Right forelimb (tissue), 1 donor: ENCODE data around the gene SYNM.

Experiments used
- DNase-seq: peaks from one replicate; pipeline ENCODE4 v3.0.0-alpha.2; 2018

SYNM gene

GRCh38 chr15:99086327-99086667 is 18.6 kb upstream of the SYNM start:
- DNase-seq, result no peak

DNA sequence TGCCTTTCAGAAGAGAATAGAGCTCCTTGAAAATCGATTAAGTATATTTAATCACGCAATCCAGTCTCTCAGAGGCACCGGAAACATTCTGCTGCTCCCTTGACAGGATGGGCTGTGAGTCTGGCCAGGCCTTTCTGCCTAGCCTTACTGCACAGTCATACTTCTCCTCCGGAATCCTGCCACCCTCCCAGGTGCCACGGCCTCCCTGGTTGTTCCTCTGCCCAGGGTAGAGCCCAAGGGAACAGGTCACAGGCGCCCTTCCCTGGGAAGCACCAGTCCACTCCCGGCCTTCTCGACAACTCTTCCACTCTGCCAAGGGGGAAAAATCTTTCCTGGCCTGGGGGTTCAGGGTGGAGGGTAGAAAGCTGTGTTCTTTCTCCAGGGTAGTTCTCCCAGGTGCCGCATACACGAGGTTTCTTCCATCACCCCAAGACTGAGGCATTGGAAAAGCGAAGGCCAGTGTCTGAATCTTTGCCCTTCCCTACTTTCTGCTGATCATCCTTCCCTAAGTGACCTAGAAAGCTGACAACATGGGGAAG is 17.4 kb upstream of the SYNM start:
- DNase-seq, result no peak

GRCh38 chr15:99090011-99090699 is 14.7 kb upstream of the SYNM start:
- DNase-seq, result no peak

GRCh38 chr15:99090938-99091337 is 13.9 kb upstream of the SYNM start:
- DNase-seq, result no peak

DNA sequence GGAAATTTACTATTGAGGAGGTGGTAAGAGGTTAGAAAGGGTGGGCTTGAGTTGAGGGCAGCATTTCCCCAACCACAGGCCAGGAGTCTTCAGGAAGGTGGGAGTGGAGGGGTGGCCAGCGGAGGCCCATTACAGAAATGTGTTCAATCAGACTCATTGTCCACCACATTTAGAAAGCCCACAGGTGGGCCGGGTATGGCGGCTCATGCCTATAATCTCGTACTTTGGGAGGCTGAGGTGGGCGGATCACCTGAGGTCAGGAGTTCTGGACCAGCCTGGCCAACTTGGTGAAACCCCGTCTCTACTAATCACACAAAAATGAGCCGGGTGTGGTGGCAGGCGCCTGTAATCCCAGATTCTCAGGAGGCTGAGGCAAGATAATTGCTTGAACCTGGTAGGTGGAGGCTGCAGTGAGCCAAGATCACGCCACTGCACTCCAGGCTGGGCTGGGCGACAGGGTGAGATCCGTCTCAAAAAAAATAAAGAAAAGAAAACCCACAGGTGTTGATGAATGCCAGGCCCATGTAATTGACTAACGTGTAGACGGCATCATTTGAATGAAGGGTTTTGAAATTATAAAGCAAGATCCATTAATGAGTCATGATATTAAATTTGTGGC is 12.2 kb upstream of the SYNM start:
- DNase-seq, result no peak

- no peak for DNase-seq
Measured at GRCh38 chr15:99095626-99096025, 9.3 kb upstream of the SYNM start.

GRCh38 chr15:99096173-99096893 is 8.5 kb upstream of the SYNM start:
- no peak for DNase-seq

GRCh38 chr15:99096894-99097426 is 7.9 kb upstream of the SYNM start:
- DNase-seq, result no peak

DNA sequence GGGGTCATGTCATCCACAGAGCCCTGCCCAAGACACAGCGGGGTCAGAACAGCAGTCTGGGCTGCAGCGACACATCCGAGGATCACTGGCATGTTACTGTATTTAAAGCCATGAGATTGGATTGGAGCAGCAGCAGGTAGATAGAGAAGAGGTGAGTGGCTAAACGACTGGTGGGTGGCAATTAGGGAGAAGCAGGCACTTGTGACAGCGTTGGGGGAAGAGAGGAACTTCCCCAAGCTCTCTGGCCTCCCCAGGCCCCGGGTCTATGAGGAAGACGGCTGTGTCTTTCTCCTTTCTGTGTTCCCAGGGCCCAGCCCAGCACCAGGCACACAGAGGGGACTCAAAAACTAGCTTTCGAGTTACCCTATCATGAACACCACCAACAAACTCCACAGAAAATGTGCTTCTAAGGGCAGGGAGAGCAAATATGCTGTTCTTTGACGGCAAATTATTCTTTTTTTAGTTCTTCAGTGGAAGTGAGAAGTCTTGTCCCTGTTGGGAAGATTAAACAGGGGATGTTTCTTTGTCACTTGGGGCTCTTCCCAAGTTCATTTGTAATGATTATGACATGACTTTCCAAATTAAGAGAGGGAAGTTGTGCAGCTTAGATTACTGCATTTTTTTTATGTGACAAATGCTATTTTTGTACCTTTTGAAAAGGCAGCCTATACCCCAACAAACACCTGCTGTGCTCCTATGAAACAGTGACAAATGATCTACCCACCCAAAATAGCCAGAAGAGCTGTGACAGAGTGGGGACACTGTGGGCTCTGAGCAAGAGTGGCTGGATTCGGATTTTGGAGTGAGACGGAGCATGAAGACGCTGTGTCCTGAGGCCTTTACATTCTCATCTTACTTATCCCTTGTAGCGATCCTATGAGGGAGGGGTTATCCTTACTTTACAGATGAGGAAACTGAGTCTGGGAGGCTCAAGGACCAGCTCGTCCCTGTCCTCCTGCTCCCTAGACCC is 7.2 kb upstream of the SYNM start:
- no peak for DNase-seq

DNA sequence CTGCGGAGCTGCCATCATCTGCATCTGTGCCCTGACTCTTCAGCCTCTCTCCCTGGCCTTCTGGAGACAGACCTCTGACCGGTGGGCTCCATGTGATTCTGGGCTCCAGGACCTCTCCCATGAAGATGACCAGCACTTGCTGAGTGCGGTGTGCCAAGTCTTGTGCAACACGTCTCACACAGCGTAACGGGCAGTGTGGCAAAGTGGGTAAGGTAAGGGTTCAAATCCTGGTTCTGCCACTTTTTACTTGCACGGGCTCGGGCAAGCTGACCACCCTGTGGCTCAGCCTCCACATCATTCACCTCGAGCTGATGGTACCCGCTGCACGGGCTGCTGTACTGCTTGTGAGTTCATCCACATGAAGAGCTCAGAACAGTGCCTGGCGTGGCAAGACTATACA is 6.5 kb upstream of the SYNM start:
- no peak for DNase-seq

GRCh38 chr15:99098991-99099390 is 5.9 kb upstream of the SYNM start:
- no peak for DNase-seq

- DNase-seq, result no peak
Measured at GRCh38 chr15:99099661-99100060, 5.2 kb upstream of the SYNM start.

DNA sequence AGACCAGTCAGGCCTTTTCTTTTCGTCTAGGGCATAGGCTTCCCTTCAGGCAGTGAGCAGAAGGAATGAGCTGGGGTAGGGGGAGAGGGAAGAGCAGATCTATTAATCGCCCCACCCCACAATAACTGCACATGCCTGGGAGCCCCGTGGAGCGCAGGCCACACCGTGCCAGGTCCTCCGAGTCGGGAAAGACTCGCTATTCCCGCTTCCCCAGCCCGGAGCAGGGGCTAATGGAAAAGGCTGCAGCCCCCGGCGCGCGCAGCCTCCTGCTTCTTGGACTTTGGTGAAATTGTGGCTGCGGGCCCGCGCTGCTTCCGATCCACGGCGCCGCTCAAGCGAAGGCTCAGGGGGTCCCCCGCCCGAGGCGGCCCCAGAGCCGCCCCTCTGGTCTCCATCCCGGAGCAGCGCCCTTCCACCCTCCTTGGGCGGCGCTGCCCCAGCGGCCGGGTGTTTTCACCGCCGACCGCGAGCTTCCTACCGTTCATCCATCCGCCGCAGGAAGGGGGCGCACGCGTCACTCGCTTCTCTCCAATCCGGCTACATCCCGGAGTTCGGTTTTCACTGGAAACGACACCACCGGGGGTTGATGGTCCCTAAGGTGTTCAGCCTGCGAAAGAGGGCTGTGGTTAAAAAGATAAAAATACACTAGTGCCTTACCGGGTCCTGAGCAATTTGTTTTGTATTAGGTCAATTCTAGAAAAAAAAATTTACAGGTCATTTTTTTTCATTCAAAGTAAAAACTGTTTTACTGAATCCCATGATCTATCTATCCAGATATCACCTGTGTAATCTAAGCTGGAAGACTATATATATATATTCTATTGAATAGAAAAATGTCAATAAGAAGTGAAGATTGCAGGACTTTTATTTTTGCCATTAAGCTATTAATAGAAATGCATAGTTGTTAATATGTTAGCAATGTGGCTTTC is 4.4 kb upstream of the SYNM start:
- peak; percentile 88 for DNase-seq

DNA sequence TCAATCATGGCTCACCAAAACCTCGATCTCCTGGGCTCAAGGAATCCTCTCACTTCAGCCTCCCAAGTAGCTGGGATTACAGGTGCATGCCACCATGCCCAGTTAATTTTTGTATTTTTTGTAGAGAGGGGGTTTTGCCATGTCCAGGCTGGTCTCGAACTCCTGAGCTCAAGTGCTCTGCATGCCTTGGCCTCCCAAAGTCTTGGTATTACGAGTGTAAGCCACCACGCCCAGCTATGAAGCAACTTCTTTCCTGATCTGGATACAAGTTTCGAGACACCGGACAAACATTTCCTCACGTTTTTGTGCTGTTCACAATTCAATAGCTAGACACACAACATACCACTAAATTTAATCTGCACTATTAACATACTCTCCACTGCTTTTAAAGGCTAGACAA is 3.4 kb upstream of the SYNM start:
- DNase-seq, result no peak

DNA sequence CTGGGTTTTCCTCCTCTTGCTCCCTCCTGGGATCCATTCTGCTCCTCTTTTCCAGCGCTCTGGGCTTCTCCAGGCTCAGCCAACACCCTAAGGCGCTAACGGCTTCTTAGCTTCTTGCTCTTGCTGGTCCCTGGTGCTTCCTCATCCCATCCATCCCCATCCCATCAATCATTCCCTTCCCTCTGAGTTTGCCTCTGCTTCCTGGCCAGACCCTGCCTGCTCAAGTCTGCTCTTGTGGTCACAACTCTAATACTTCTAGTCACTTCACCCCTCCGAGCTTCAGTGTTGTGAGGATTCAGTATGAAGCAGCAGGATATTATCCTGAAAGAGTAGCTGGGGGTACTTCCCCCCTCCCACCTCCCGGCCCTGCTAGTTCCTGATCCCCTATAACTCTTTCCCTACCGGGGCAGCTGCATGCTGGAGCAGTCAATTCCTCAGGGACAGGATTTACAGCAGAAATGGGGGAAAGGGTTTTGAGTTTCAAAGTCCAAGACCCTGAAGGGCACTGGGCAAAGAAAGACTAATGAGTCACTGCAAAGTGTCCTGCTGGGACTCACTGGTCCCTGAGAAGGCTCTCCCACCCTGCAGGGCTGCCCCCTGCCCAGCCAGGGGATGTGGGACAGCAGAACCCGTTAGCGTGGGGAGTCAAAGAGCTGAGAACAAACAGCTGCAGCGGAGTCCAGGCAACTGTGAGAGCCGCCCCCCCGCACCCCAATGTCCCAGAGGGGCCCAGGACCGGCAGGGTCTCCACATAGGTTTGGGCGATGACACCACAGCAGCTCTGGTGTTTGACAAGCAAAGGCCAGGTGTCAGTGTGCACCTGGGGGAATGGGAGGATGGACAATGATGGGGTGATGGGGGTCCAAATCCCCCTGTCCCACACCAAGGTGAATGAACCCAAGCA is 2.3 kb upstream of the SYNM start:
- DNase-seq, result no peak

GRCh38 chr15:99103279-99103678 is 1.6 kb upstream of the SYNM start:
- no peak for DNase-seq

DNA sequence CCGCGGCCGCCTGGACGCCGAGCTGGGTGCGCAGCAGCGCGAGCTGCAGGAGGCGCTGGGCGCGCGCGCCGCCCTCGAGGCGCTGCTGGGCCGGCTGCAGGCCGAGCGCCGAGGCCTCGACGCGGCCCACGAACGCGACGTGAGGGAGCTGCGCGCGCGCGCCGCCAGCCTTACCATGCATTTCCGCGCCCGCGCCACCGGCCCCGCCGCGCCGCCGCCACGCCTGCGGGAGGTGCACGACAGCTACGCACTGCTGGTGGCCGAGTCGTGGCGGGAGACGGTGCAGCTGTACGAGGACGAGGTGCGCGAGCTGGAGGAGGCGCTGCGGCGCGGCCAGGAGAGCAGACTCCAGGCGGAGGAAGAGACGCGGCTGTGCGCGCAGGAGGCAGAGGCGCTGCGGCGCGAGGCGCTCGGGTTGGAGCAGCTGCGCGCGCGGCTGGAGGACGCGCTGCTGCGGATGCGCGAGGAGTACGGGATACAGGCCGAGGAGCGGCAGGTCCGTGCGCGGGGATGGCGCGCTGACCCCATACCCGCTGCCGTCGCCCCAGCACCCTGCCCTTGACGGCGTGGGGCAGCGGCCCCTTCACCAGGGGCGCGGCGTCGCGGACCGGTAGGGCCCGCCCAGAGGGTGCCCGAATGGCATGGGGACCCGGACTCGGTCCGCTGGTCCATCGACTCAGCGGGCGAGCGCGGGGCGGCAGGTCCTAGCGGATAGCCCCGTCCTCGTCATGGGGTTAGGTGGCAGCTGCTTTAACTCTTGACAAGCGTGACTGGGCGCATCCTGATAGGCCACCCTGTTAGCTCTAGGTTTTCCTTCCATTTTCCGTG is 848 bp downstream of the SYNM start:
- DNase-seq, result peak; percentile 74

DNA sequence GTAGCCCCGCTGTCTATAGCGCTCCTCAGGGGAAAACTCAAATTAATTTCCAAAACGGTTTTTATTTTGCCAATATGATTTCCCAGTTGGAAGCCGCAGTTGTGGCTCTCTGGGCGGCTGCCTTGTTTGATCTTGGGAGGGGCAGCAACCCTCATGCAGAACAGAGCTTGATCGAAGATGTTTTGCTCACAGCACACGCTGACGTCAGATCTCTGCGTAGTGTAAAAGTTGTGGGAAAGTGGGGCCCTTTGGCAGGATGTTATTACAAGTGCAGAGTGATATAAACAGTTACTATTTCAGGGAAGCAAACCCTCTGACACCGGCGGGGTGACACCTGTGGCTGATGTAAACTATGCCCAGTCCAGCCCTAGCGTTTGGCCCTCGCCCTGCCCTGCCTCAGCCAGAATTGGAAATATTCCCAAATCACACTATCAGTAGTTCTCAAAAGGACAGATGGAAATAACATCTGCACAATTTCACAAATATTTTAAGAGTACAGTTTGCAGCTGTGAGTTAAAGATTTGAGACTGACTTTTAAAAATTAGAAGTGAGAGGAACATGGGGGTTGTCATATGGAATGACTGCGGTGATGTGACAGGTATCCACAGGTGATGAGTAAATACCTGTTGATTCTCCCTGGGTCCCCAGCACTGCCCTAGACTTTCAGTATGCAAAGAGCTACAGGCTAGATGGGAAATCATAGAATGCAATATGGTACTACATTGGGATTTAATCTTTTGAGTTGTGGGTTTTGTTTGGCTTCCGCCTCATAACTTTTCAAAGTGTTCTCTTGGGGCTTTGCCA is 1.7 kb downstream of the SYNM start:
- no peak for DNase-seq

DNA sequence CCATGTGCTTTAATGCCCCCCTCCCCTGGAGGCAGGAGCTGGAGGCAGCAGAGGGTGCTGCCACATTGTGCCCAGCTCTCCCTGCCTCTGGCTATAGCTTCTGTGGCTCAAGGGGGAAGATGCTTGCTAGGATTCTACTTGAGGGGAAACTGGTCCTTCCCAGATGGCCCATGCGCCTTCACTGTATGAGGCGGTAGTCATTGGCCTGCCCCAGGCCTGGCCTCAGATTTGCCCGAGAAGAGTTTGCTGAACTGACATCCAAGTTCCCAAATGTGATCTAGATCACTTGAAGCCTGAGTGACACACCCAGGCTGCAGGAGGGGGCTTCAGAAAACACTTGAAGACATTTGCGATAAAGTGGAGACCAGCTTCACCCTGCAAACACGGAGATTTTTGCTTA is 4.1 kb downstream of the SYNM start:
- DNase-seq, result no peak
